Measurements from ENCODE around the gene USP2.

DNA sequence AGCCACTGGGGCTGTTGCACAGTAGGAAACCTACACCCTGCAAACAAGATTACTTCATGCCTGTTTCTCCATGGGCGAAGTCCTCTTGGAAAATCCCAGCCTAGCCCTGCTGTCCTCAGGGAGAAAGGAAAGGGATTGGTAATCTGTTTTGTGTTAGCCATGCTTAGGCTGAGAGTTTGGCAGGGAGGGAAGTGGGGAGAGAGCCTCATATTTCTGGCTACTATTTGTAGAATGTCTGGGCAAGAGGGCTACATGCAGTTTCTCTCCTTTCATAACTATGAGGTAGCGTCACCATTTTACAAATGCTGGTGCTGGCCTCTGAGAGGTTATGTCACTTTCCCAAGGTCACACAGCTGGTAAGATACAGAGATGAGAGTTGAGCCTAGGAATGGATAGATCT lies 34.2 kb downstream of the USP2 start:
- TF ChIP-seq CTCF (IDR thresholded peaks at IDR 0.05; ENCODE audit: insufficient read depth, low read length, poor library complexity, severe bottlenecking) (no peak), EZH2phosphoT487 (conservative IDR thresholded peaks at IDR 0.05; ENCODE audit: low read length) (no peak)
